ENCODE measurements around the gene OMD.

Gene OMD

GRCh38 chr9:92438900-92439526 lies 14.7 kb upstream of the OMD start:
- no peak overlapping the region for H3K4me2 ChIP-seq (ENCODE audit: low read depth, low read length)
- no peaks in the 10 kb centered on the region for H3K36me3 ChIP-seq (replicated peaks; ENCODE audit: insufficient read depth, low read length)
- H3K27me3 ChIP-seq (replicated peaks; ENCODE audit: insufficient read depth, low read length) = no peaks in the 10 kb centered on the region
- no peak overlapping the region for H2AFZ ChIP-seq (ENCODE audit: low read length)
- DNase-seq = peak; percentile 18
- no peaks in the 10 kb centered on the region for H3K79me2 ChIP-seq (ENCODE audit: low read length)
- H4K20me1 ChIP-seq (ENCODE audit: insufficient read depth, low read length) = no peaks in the 10 kb centered on the region
- TF ChIP-seq EZH2phosphoT487 (IDR thresholded peaks at IDR 0.05; ENCODE audit: low read length) (no peak), EZH2 (optimal IDR thresholded peaks at IDR 0.05; ENCODE audit: low read depth, low read length) (no peak), CTCF (IDR thresholded peaks at IDR 0.05; ENCODE audit: low read length) (no peak)
- no peaks in the 10 kb centered on the region for H3K9me3 ChIP-seq (replicated peaks; ENCODE audit: insufficient read depth, low read length)
- H3K9ac ChIP-seq (ENCODE audit: low read length) = no peak overlapping the region
- no peak overlapping the region for H3K4me3 ChIP-seq (ENCODE audit: low read length)
- H3K9me2 ChIP-seq (replicated peaks; ENCODE audit: insufficient read depth, low read length) = no peaks in the 10 kb centered on the region
- no peaks in the 10 kb centered on the region for H3K4me1 ChIP-seq (ENCODE audit: low read length)
- no peaks in the 10 kb centered on the region for H3F3A ChIP-seq (ENCODE audit: insufficient read depth, low read length)
- no peak overlapping the region for H3K27ac ChIP-seq (ENCODE audit: low read length)

DNA sequence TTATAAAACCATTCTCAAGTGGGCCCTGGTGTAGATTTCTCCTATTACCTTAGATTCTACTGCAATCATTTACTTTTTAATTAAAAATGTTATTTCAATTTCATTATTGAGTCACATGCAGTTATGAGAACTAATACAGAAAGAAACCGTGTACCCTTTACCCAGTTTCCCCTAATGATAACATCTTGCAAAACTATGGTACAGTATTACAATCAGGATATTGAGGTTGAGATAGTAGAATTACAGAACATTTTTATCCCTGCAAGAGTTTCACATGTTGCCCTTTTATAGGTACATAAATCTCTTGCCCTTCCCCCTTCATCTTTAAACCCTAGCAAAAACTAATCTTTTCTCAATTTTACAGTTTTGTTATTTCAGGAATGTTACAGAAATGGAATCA lies 11.0 kb upstream of the OMD start:
- Histone ChIP-seq H3K36me3 (replicated peaks; ENCODE audit: insufficient read depth, low read length) (no peaks in the 10 kb centered on the region), H3F3A (ENCODE audit: insufficient read depth, low read length) (no peaks in the 10 kb centered on the region)

GRCh38 chr9:92432972-92433548 lies 8.8 kb upstream of the OMD start:
- no peaks in the 10 kb centered on the region for H4K20me1 ChIP-seq (ENCODE audit: insufficient read depth, low read length)
- H3K9me2 ChIP-seq (replicated peaks; ENCODE audit: insufficient read depth, low read length) = no peaks in the 10 kb centered on the region
- no peaks in the 10 kb centered on the region for H3F3A ChIP-seq (ENCODE audit: insufficient read depth, low read length)
- no peak overlapping the region for H3K4me3 ChIP-seq (ENCODE audit: low read length)
- no peak overlapping the region for H3K27ac ChIP-seq (ENCODE audit: low read length)
- TF ChIP-seq CTCF (IDR thresholded peaks at IDR 0.05; ENCODE audit: low read length) (no peak), EZH2 (optimal IDR thresholded peaks at IDR 0.05; ENCODE audit: low read depth, low read length) (no peak), EZH2phosphoT487 (IDR thresholded peaks at IDR 0.05; ENCODE audit: low read length) (no peak)
- H3K4me2 ChIP-seq (ENCODE audit: low read depth, low read length) = no peak overlapping the region
- no peaks in the 10 kb centered on the region for H3K79me2 ChIP-seq (ENCODE audit: low read length)
- H3K27me3 ChIP-seq (replicated peaks; ENCODE audit: insufficient read depth, low read length) = no peaks in the 10 kb centered on the region
- no peaks in the 10 kb centered on the region for H3K9me3 ChIP-seq (replicated peaks; ENCODE audit: insufficient read depth, low read length)
- H3K36me3 ChIP-seq (replicated peaks; ENCODE audit: insufficient read depth, low read length) = no peaks in the 10 kb centered on the region
- no peak overlapping the region for H2AFZ ChIP-seq (ENCODE audit: low read length)
- H3K4me1 ChIP-seq (ENCODE audit: low read length) = no peaks in the 10 kb centered on the region
- DNase-seq = no peak
- no peak overlapping the region for H3K9ac ChIP-seq (ENCODE audit: low read length)

More for the DNA sequence above, 11.0 kb upstream of the OMD start:
- no peaks in the 10 kb centered on the region for H4K20me1 ChIP-seq (ENCODE audit: insufficient read depth, low read length)
- no peak overlapping the region for H3K27ac ChIP-seq (ENCODE audit: low read length)
- no peaks in the 10 kb centered on the region for H3K9me2 ChIP-seq (replicated peaks; ENCODE audit: insufficient read depth, low read length)
- TF ChIP-seq EZH2phosphoT487 (IDR thresholded peaks at IDR 0.05; ENCODE audit: low read length) (no peak), EZH2 (optimal IDR thresholded peaks at IDR 0.05; ENCODE audit: low read depth, low read length) (no peak), CTCF (IDR thresholded peaks at IDR 0.05; ENCODE audit: low read length) (no peak)
- no peak overlapping the region for H2AFZ ChIP-seq (ENCODE audit: low read length)
- no peaks in the 10 kb centered on the region for H3K79me2 ChIP-seq (ENCODE audit: low read length)
- H3K4me3 ChIP-seq (ENCODE audit: low read length) = no peak overlapping the region
- H3K27me3 ChIP-seq (replicated peaks; ENCODE audit: insufficient read depth, low read length) = no peaks in the 10 kb centered on the region
- no peaks in the 10 kb centered on the region for H3K4me1 ChIP-seq (ENCODE audit: low read length)
- no peaks in the 10 kb centered on the region for H3K9me3 ChIP-seq (replicated peaks; ENCODE audit: insufficient read depth, low read length)
- no peak overlapping the region for H3K4me2 ChIP-seq (ENCODE audit: low read depth, low read length)
- H3K9ac ChIP-seq (ENCODE audit: low read length) = no peak overlapping the region
- no peak for DNase-seq

All from MM.1S (cell line).